Activated effector memory CD4-positive, alpha-beta T cell treated with anti-CD3 and anti-CD28 coated beads, Interleukin-2, amount 50 U/mL, for 16 hours (primary cell): ENCODE results near the gene HCCS.
"Not testable (repeated sequence)": the region's sequence is repeated elsewhere in the genome, so short reads cannot be mapped to it uniquely, and the experiment has no call there.

Source experiments
- DNase-seq: peaks from one replicate; pipeline ENCODE4 v3.0.0-alpha.2; 2020

The HCCS gene

DNA sequence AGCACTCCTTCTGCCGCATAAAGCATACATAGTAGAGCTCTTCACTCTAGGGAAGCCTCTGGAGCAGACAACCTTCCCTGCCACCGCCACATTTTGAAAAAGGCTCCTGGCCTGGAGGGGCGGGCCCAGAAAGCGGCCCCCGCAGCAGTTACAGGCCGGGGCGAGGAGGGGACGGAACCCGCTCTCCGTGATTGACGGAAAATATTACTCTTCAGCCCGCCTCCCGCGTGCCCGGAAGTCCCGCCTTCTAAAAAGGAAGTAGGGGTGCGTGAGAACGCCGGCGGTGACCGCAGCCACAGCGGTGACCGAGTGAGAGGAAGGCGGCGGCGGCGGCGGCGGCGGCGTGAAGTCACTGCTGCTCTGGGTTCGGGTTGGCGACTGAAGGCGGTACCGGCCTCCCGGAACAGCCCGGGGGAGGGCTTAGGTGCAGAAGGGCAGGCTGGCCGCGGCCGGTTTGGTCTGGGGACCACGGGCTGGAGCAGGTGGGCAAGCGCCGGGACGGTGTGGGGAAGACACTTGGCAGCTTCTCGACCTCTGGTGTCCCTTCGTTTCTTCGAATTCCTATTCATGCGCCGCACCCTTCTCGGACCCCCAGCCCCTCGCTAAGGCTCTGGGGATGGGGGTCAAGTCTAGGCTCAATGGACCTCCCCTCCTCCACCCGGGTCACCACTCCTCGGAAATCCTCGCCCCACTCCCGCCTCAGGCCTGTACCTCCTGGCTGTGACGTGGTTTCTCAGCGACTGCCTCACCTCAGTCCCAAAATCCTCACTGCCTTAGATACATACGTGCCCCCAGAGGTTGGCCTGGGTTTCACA is at the start of gene HCCS:
Gene HCCS, plus strand, starts transcription at position 296 of the 815 bp plus-strand sequence. CDS start 729 bp downstream, outside the sequence.
- peak; percentile 94 for DNase-seq

DNA sequence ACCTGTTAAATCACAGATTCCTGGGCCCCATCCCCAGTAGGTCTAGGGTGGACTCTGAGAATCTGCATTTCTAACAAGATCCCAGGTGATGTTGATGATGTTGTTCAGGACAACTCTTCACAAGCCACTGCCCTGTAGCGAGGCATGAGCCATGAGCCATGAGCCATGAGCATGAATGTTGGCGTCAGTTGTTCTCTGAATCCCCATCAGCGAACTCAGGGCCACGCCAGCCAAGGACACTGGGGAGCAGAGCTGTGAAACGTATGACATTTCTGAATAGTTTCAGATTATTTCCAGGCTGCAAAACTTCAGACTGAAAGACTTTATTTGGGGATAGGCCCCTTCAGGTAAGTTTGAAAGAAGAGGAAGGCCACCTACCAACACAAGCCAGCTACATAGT is 46.9 kb upstream of the HCCS start:
- no peak for DNase-seq

DNA sequence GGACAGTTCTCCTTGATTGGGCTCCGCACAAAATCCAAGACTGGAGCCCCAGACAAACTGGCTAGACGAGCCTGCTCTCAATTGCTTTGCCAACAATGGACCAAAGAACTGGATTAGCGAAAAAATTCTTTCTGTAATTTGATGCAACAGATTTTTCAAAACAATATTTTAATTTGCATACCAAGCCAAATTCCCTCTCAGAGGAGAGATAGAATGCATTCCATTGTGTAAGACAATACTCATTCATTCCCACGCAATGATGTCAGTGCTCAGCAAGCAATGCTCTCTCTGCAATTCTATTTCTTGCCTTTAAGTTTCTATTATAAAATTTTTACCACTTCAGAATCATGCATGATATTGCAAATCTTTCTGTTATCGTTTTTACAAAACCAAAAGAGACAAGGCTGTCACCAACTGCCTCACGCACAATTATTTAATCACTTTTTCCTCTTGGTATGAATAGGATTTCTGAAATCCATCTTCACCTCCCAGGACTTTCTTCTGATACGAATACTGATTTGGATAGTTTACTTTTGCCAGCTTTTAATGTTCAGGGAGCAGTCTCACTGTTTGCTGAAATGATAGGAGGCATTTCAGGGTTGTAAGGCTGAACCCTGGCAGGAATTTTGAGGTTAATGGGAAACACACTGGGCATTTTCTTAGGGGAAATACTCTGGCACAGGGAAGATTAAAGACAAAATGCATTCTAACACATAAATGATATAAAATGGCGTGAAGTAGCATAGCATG is 46.1 kb upstream of the HCCS start:
- DNase-seq, result no peak

DNA sequence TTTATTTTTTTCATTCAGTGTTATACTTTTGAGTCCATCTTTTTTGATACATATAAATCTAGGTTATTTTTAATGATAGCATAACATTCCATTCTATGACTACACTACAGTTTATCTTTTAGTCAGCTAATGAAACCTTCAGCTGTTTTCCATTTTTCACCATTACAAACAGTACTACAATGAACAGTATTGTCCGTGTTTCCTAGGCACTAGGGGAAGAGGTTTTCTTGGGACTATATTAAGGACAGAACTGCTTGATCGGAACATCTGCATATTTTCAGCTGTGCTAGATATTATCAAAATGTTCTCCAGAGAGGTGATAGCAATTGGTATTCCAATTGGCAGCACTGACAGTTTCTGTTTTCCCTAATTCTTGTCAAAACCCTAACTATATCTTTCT is 44.3 kb upstream of the HCCS start:
- DNase-seq, result no peak

DNA sequence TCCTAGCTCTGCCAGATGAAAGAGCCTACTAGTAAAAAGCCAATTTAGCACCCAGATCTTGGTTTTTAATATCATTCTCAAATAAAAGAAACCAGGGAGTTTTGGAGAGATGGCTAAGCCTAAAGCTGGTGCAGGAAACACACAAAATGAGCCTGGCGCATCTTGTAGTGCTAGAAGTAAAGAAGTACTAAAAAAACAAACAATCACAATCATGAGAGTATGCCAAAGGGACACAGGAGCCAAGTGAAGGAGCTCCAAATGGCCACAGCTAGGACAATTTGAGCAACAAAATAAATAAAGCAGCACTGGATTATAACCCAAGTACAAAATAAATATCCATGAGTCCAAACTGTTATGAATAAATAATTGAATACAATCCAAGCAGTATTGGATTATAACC is 37.8 kb upstream of the HCCS start:
- DNase-seq, result no peak

DNA sequence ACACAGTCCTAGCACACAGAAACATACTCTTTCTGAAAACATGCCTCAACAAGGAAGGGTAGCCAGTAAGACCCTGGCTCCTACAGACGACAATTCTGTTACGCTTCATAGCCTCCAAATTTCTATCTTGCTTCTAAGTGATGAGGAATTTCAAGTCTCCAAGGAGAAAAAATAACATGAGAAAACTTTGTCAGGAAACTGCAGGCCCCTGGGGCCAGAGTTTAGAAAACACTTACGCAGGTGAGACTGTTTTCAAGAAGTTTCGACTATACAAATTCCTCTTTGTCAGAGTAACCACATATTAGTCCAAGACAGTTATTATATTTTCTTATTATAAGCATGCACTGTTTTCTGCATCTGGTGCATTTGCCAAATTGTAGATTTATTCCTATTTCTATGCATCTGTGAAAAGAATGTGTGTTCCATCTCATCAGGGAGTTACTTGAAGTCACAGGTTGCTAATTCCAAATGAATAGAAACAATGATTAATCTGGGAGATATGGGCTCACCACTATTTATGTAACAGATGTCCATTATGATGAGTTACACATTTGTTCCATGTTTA is 30.3 kb upstream of the HCCS start:
- DNase-seq, result no peak

DNA sequence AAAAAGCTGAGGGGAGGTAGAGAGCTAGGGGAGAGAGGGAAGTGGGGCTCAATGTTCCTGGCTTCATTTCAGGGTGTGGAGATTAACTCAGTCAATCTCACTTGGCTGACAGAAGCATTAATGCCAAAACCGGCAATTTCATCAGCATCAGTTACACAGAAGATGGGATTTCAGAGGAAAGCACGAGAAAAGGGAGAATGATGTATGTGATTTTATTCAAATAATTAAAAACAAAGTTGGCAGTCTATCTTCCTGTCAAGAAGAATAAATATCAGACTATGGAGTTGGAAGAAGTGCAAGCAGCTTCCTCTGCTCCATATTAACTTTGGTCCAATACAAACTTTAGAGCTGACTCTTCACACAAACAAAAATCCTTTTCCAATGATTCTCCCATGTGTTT is 29.6 kb upstream of the HCCS start:
- no peak for DNase-seq

DNA sequence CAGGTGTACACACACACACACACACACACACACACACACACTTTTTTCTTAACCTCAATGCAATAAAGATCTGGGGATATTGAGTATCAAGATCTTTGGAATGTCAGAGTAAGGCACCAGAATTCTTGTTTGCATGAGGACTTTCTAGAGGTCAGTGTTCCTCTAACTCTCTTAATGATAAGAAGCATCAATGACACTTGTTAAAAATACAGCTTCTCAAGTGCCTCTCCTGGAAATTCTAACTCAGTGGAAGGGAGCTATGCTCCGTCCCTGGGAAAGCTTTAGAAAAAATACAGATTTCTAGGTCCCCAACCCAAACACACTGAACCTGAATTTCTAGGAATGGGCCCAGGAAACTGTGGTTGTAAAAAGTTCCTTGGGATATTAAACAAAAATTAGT is 25.8 kb upstream of the HCCS start:
- no peak for DNase-seq

DNA sequence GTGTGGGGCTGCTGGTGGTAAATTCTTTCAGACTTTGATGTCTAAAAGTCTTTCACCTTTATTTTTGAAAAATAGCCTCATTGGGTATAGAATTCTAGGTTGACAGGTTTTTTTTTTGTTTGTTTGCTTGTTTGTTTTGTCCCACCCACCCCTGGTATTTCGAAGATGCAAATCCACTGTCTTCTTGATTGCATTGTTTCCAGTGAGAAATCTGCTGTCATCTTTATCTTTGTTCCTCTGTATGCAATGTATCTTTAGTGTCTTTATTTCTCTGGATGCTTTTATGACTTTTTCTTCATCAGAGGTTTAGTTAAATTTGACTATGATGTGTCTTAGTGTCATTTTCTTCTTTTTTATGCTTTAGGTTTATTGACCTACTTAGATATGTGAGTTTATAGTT is 21.3 kb upstream of the HCCS start:
- DNase-seq, result no peak

DNA sequence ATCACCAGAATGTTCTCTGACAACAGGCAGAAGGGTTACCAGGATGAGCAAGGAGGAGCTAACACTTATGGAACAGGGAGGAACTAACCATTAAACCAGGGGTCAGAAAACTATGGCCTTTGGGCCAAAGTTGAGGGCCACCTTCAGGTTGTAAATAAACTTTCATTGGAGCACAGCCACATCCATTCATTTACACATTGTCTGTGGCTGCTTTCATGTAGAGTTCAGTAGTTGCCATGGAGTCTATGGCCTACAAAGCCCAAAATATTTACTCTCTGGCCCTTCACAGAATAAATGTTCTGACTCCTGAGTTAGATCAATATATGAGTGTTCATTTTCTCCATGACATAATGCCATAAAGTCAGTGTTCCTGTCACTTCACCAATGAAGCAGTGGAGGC is 13.2 kb upstream of the HCCS start:
- DNase-seq, result no peak

DNA sequence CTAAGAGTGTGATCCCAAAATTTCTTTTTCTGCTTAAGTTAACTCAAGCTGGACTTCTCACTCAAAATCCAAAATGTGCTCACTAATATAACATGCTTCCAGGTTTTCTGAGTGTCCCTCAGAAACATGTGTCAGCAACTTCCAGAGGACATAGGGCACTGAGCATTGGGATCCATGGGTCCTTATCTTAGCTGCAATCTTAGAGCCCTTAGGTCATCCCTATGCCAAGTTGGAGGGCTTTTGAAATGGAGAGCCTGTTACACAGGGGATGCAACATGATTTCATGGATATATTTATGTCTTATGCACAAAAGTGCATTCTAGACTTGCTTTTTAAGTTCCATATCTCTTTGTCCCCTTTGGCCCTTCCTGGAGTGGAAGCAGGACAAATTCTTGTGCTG is 11.7 kb upstream of the HCCS start:
- no peak for DNase-seq

DNA sequence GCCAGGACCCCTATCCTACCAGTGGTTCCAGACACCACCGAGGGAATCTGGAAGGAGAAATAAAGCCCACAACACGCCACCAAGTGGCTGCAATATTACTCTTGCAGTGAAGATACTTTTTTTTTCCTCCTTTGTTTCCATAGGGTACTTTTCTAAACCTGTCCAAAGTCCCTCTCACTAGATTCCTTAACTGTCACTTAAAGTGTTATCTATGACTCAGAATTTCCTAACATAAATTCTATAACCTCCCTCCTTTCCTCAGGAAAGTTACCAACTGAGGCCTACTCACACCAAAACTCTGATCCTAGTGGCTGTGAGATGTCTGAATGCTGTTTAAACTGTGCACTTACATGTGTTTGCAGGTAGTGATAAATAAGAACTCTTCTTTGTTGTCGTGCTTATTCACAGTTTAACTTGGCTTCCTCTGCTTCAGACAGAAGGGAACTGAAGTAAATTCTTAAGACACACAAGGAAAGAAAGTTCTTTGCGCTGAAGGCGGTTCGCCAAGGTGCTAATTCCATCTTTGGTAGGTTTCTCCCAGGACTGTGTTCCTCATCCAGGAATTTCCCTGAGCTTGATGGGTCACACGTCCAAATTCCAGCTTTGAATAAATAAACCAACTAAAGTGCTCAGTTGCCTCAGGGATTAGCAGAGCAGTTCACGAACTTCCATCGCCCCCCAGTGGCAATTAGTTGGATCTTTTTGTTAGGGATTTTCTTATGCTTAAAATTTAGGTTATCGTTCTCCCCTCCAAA is 10.7 kb upstream of the HCCS start:
- DNase-seq, result no peak

DNA sequence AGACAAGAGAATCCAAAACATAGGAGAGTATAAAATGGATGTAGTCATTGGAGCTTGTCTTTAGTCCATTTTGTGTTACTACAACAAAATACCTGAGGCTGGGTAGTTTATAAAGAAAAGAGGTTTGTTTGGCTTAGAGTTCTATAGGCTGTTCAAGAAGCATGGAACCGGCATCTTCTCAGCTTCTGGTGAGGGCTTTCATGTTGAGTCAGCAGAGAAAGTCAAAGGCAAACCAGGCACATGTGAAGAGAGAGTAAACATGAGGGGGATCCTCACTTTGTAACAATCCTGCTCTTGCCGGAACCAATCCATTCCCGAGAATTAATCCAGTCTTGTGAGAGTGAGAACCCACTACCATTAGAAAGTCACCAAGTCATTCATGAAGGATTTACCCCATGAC is 8.1 kb upstream of the HCCS start:
- no peak for DNase-seq

DNA sequence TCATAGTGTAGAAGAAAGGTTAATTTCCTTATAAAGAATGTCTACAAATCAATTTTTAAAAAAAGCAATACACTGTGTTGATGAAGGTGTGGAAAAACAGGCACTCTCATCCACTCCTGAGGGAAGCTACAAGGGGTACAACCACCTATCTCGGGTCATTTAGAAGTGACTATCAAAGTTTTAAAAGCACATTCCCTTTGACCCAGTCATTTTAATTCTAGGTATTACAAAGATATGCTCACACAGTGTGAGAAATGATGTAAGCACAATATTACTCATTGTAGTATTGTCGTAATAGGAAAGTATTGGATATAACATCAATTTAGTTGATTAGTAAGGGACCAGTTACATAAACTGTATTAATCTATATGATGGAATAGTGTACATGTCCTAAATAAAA is 7.4 kb upstream of the HCCS start:
- DNase-seq, result no peak

DNA sequence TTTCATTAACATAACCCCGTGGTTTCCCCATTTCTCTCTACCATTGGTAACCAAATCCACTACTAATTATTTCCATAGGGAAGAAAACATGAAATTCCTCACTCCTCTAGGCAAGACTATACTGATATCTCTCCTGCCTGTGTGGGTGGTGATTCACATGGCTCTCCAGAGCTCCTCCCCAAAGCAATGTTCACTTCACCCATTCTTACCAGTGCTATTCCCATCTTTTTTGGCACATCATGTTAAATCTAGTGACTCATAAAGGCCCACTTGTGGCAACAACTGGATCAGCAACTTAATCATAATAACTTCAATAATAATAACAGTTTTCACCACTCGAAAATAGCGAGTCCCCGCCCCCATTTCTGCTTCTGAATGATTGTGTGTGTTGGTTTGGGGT is 6.1 kb upstream of the HCCS start:
- no peak for DNase-seq

DNA sequence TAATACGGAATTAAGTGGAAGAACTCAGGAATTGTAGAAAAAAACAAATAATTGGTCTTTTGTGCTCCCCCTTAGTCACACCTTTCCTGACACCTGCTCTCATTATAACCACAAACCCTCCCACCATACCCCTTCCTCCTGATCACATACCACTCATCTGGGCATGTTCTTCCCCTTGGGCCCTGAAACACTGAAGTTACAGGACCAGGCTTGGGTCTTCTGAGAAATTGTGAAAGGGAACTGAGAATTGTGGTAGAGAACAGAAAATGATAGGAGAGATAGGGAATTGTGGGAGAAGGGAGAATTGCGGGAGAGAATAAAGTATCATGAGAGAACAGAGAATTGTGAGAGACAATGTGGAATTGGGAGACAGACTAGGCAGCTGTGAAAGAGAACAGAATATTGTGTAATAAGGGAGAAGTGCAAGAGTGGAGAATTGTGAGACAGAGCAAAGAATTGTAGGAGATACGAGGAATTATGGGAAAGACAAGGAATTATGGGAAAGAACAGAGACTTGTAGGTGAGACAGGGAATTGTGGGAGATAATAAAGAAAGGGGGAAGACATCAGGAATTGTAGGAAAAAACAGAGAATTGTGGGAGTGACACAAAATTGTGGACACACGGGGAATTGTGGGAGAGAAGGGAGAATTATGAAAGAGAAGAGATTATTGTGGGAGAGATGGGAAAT is 2.7 kb upstream of the HCCS start:
- no peak for DNase-seq

DNA sequence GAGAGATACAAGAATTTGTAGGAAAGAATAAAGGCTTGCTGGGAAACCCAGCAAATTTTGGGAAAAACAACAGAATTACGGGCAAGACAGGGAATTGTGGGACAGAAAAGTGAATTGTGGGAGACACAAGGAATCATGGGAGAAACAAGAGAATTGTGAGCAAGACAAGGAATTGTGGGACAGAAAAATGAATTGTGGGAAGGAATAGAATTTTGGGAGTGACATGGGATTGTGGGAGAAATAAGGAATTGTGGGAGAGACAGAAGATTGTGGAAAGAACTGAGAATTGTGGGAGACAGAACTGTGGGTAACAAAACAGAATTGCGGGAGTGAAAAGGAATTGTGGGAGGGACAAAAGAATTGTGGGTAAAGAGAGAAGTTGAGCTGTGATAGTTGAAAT is 1.2 kb upstream of the HCCS start:
- no peak for DNase-seq

DNA sequence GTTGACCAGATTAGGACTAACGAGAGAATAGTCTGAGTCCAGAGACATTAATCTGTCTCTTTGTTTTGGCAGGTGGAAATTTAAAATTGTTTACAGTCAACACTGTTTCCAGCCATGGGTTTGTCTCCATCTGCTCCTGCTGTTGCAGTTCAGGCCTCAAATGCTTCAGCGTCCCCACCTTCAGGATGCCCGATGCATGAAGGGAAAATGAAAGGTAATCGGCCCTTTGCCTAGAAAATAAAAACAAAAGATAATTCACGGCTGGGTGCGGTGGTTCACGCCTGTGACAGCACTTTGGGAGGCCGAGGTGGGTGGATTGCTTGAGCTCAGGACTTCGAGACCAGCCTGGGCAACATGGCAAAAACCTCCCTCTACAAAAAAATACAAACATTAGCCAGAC is 815 bp downstream of the HCCS start:
- DNase-seq, result no peak

DNA sequence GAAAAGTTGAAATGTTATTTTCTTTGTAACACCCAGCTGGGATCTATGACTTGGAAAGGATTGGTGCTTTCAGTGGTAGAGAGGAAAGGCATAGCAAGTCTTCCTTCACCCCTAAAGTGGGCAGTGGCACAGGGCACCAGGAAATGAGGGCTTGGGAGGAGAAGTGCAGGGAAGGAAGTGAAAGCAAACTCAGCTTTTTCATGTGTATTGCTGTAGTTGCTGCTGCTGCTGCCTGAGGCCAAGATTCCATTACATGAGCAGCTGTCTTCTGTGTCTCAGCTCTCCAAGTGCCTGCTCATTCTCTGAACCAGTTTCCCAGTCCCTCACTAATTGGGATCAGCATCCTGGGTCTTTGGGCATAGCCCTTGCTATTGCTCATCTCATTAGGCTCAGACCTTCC is 2.6 kb downstream of the HCCS start:
- DNase-seq, result no peak

DNA sequence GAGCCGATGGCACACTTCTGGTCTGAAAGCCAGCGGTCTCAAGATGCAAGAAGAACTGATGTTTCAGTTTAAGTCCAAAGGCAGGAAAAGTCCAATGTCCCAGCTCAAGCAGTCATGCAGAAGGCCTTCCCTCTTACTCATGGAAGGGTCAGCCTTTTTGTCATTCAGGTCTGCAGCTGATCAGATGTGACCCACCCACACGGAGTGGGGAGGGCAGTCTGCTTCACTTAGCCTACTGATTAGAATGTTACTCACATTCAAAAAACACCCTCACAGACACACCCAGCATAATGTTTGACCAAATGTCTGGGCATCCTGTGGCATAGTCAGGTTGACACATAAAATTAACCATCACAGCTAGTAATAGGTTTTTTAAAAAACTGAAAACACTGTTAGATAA is 6.6 kb downstream of the HCCS start:
- DNase-seq, result no peak

DNA sequence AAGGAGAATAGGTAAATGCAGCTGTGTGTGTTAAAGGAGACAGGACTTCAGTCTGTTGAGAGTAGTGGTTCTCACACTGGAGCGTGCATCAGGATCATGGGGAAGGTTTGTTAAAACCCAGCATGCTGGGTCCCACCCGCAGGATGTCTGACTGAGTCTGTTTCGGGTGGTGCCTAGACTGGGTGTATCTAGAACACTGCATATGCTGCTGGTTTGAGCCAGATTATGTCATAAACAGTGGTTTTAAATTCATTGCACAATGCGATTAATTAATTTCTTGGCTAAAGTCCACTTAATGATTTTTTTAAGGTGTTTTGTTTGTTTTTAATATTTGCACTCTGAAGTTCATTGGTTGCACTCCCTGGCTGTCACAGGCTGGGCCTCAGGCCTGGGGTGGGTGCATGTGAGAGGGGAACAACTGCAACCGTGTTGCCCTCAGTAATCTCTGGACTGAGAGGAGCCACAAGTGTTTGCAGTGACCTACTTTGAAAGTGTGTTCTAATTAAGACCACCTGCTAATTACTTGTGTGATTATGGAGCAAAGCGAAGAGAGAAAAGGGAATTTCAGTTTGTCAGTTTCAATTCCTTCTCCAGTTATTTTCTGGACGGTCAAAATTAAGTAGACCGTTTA is 8.3 kb downstream of the HCCS start:
- DNase-seq, result no peak

DNA sequence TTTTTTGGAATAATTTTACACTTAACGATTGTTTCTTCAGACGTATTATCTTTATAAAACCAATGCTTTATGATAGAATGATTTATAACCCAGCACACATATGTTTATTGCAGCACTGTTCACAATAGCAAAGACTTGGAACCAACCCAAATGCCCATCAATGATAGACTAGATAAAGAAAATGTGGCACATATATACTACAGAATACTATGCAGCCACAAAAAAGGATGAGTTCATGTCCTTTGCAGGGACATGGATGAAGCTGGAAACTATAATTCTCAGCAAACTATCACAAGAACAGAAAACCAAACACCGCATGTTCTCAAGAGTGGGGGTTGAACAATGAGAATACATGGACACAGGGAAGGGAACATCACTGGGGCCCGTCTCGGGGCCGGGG is 12.0 kb downstream of the HCCS start:
- DNase-seq, result not testable (repeated sequence)
